SU-DHL-6 (cell line): ENCODE results near the gene PRKCZ.

ENCODE experiments used
- H2AFZ ChIP-seq: fragments of 200-600 bp; sonication (generic); 2 replicates; pipeline ENCODE4 v1.6.1; 2014; ENCODE audit warnings: low read depth, mild to moderate bottlenecking, moderate library complexity, mixed read lengths, antibody characterized with exemption, low read length; ENCODE audit not compliant: severe bottlenecking
- H3F3A ChIP-seq: fragments of 200-600 bp; shearing (Covaris generic); 2 replicates; pipeline ENCODE4 v1.6.0; 2016; ENCODE audit warnings: antibody characterized with exemption, mild to moderate bottlenecking; ENCODE audit not compliant: insufficient read depth
- H3K27ac ChIP-seq: fragments of 200-600 bp; sonication (generic); 2 replicates; pipeline ENCODE4 v1.5.1; 2016; ENCODE audit warnings: low read depth, mild to moderate bottlenecking, low read length, moderate library complexity, mixed read lengths
- H3K27me3 ChIP-seq: fragments of 200-600 bp; sonication (generic), shearing (Covaris generic); 2 replicates; pipeline ENCODE4 v1.6.0; 2014; ENCODE audit warnings: mild to moderate bottlenecking, low read length
- H3K36me3 ChIP-seq: fragments of 200-600 bp; sonication (generic); 2 replicates; pipeline ENCODE4 v1.6.1; 2014; ENCODE audit warnings: mild to moderate bottlenecking, low read length, mixed read lengths
- H3K4me2 ChIP-seq: fragments of 300-600, 200-600 bp; shearing (Covaris generic), sonication (generic); 2 replicates; pipeline ENCODE4 v1.6.0; 2014; ENCODE audit warnings: low read length, low read depth, mild to moderate bottlenecking; ENCODE audit not compliant: poor library complexity, severe bottlenecking
- H3K4me3 ChIP-seq: fragments of 200-600 bp; sonication (generic); 2 replicates; pipeline ENCODE4 v1.5.1; 2014; ENCODE audit warnings: antibody characterized with exemption, low read length, mild to moderate bottlenecking, mixed read lengths; ENCODE audit not compliant: insufficient read depth, poor library complexity, severe bottlenecking
- H3K79me2 ChIP-seq: fragments of 200-600 bp; sonication (generic); 2 replicates; pipeline ENCODE4 v1.6.1; 2014; ENCODE audit warnings: mild to moderate bottlenecking, low read length, moderate library complexity; ENCODE audit not compliant: insufficient read depth
- H3K9ac ChIP-seq: fragments of 200-600 bp; sonication (generic); 2 replicates; pipeline ENCODE4 v1.7.0; 2014; ENCODE audit warnings: mild to moderate bottlenecking, low read length
- H3K9me2 ChIP-seq: fragments of 200-600 bp; sonication (generic); replicated peaks from 2 replicates; pipeline ENCODE4 v1.6.1; 2014; ENCODE audit warnings: low read length; ENCODE audit not compliant: insufficient read depth
- H3K9me3 ChIP-seq: fragments of 200-600 bp; sonication (generic); 2 replicates; pipeline ENCODE4 v1.6.1; 2014; ENCODE audit warnings: low read length, mixed read lengths; ENCODE audit not compliant: insufficient read depth
- H4K20me1 ChIP-seq: fragments of 200-600 bp; sonication (generic); 2 replicates; pipeline ENCODE4 v1.6.1; 2014; ENCODE audit warnings: low read depth, mild to moderate bottlenecking, antibody characterized with exemption, low read length, moderate library complexity, mixed read lengths
- EZH2phosphoT487 ChIP-seq: fragments of 200-600 bp; sonication (generic), shearing (Covaris generic); conservative IDR thresholded peaks from 2 replicates; pipeline ENCODE4 v1.6.1; 2018; ENCODE audit warnings: mild to moderate bottlenecking, antibody characterized with exemption, low read length, moderate library complexity, mixed read lengths
- TF ChIP-seq, protein P1 (sequence below): fragments of 200-600 bp; sonication (generic); IDR thresholded peaks from one replicate; pipeline ENCODE4 v1.5.1; 2017; ENCODE audit warnings: antibody characterized with exemption, mild to moderate bottlenecking, low read length, moderate library complexity; ENCODE audit not compliant: insufficient read depth, poor library complexity, severe bottlenecking

The PRKCZ gene

GRCh38 chr1:2053217-2053616 is 3.0 kb downstream of the PRKCZ start:
- Histone ChIP-seq H3K79me2 (no peaks in the 10 kb centered on the region), H3K9ac (no peak overlapping the region), H3K27me3 (no peaks in the 10 kb centered on the region), H2AFZ (no peak overlapping the region), H4K20me1 (no peaks in the 10 kb centered on the region), H3K9me3 (no peaks in the 10 kb centered on the region), H3K27ac (no peak overlapping the region), H3K36me3 (no peaks in the 10 kb centered on the region), H3F3A (no peaks in the 10 kb centered on the region), H3K9me2 (no peaks in the 10 kb centered on the region), H3K4me2 (no peak overlapping the region), H3K4me3 (no peak overlapping the region)
- no peak for TF ChIP-seq EZH2phosphoT487
- TF ChIP-seq, protein P1, sequence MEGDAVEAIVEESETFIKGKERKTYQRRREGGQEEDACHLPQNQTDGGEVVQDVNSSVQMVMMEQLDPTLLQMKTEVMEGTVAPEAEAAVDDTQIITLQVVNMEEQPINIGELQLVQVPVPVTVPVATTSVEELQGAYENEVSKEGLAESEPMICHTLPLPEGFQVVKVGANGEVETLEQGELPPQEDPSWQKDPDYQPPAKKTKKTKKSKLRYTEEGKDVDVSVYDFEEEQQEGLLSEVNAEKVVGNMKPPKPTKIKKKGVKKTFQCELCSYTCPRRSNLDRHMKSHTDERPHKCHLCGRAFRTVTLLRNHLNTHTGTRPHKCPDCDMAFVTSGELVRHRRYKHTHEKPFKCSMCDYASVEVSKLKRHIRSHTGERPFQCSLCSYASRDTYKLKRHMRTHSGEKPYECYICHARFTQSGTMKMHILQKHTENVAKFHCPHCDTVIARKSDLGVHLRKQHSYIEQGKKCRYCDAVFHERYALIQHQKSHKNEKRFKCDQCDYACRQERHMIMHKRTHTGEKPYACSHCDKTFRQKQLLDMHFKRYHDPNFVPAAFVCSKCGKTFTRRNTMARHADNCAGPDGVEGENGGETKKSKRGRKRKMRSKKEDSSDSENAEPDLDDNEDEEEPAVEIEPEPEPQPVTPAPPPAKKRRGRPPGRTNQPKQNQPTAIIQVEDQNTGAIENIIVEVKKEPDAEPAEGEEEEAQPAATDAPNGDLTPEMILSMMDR = no peak

DNA sequence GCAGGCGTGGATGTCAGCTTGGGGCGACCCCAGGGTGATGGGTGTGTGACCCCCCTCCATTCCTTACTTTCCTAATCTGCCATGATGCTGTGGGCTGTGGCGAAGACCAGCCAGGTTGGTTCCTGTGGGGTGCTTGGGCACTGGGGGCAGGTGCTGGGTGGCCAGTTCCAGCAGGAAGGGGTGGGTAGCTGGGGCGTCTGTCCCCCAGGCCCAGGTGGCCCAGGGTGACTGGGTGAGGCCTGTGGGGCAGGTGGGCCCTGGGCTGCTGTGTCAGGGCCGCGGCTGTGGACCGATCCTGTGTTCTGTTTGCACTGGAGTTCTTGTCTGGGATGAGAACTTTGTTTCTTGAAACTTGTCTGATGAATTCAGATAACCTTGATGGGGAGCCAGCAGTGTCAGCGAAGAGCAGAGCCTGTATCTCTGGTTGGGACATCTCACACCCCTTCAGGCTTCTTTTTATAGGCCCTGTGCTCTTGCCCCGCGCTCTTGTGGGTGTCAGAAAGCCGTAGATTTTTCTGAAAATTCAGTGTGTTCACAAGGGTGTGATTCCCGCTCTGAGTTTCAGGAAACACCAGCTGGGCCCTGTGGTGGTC is 3.7 kb downstream of the PRKCZ start:
- Histone ChIP-seq H3F3A (no peaks in the 10 kb centered on the region), H3K79me2 (no peaks in the 10 kb centered on the region), H3K9me3 (no peaks in the 10 kb centered on the region), H3K9me2 (no peaks in the 10 kb centered on the region), H3K27ac (no peak overlapping the region), H3K36me3 (no peaks in the 10 kb centered on the region), H3K4me2 (no peak overlapping the region), H3K27me3 (no peaks in the 10 kb centered on the region), H3K9ac (no peak overlapping the region), H2AFZ (no peak overlapping the region), H3K4me3 (no peak overlapping the region), H4K20me1 (no peaks in the 10 kb centered on the region)
- TF ChIP-seq, protein P1 = no peak
- no peak for TF ChIP-seq EZH2phosphoT487

- Histone ChIP-seq H3F3A (no peaks in the 10 kb centered on the region), H3K4me3 (no peak overlapping the region), H4K20me1 (no peaks in the 10 kb centered on the region), H3K79me2 (no peaks in the 10 kb centered on the region), H3K9me2 (no peaks in the 10 kb centered on the region), H3K9me3 (no peaks in the 10 kb centered on the region), H3K36me3 (no peaks in the 10 kb centered on the region), H3K4me2 (no peak overlapping the region), H3K27ac (no peak overlapping the region), H2AFZ (no peak overlapping the region), H3K27me3 (no peaks in the 10 kb centered on the region), H3K9ac (no peak overlapping the region)
- no peak for TF ChIP-seq EZH2phosphoT487
- TF ChIP-seq, protein P1 = no peak
Observed at GRCh38 chr1:2054560-2054959, 4.3 kb downstream of the PRKCZ start.
